ENCODE results near the gene EDC3.
A peak's percentile ranks its signal among the peaks of the same experiment; 100 is the strongest.
"Not testable (repeated sequence)": the region's sequence is repeated elsewhere in the genome, so short reads cannot be mapped to it uniquely, and the experiment has no call there.

Gene EDC3

DNA sequence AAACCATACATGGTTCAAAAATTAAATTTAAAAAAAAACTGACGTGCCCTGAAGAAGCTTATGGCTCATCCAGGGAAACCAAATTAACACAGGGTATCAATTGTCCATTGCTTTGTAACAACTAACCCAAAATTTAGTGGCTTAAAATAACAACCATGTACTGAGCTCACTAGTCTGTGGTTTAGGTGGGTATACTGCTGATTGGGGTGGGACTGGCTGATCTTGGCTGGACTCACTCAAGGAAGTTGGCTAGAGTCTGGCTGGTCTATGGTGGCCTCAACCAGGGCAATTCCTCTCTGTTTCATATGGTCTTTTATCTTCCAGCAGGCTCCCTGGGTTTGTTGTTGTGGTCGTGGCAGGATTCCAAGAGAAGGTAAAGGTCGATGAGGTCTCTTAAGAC is 14.1 kb upstream of the EDC3 start:
- DNase-seq: no peak

DNA sequence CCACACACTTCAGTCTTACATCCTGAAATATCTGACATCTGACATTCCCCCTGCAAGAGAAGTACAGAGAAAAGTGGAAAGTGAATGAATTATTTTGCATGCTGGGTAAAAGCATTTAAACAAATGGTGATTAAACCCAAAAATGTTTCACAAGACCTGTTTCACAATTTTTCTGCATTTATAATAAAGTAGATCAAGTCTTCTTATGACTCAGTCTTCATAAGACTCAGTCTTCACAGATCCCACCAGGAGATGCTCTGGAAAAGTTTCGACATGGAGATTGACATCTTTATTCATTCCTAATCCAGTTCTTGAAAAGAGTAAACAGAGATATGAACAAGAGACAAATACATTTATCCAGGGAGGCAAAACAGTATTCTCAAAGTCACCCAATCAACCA is 13.2 kb upstream of the EDC3 start:
- no peak for DNase-seq

DNA sequence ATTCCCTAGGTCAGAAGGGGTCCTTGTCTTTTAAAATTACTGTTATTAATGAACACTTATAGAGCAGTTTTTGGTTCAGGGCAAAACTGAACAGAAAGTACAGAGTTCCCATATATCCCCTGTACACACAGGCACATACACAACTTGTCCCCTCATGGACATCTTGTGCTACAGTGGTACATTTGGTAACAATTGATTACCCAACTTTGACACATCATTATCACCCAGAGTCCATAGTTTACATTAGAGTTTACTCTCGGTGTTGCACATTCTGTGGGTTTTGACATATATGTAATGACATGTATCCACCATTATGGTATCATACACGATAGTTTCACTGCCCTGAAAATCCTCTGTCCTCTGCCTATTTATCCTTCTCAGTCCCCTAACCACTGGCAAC is 984 bp upstream of the EDC3 start:
- DNase-seq: no peak

DNA sequence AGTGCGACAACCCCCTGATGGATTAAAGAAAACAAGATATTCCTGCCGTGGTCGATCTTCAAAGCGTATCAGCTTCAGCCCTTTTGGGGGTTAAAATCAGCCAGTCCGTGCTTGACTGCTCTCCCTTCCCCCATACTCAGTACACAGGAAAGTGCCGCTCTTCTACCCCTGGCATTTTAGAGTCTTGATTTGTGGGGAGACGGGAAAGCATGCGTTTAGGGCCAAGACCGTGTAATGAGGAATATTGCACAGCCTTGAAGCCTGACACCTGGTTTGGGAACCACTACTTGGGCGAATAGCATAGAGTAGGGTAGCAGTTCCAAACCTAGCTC is 540 bp upstream of the EDC3 start:
- no peak for DNase-seq

DNA sequence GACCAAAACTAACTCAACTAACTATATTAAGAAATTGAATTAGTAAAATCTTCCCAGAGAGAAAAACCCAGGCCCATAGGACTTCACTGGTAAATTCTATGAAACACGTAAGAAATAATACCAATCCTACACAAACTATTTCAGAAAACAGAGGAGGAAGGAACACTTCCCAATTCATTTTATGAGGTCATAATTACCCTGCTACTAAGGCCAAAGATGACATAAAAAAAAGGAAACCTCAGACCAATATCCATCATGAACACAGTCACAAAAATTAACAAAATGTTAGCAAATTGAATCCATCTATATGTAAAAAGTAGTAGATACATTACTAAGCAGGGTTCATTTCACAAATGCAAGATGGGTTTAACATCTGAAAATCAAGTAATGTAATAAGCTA is 3.5 kb downstream of the EDC3 start:
- no peak for DNase-seq

DNA sequence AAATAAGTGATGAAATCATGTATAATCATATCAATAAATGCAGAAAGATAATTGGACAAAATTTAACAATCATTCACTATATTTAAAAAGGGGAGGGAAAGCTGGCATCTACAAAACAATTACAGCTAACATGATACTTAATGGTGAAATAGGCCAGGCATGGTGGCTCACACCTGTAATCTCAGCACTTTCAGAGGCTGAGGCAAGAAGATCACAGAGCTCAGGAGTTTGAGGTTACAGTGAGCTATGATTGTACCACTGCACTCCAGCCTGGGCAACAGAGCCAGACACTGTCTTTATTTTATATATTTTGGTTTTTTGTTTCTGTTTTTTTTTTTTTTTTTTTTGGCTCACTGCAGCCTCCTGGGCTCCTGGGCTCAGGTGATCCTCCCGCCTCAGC is 12.1 kb downstream of the EDC3 start:
- no peak for DNase-seq

DNA sequence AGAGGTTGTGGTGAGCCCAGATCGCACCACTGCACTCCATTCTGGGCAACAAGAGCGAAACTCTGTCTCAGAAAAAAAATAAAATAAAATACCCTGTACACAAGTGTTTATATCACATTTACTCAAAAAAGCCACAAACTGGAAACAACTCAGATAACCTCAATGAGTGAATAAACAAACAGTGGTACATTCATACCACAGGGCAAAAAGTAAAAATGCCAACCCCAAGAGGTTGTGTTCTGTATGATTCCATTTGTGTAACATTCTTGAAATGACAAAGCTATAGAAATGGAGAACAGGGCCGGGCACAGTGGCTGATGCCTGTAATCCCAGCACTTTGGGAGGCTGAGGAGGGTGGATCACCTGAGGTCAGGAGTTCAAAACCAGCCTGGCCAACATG is 12.9 kb downstream of the EDC3 start:
- DNase-seq: peak; percentile 54

DNA sequence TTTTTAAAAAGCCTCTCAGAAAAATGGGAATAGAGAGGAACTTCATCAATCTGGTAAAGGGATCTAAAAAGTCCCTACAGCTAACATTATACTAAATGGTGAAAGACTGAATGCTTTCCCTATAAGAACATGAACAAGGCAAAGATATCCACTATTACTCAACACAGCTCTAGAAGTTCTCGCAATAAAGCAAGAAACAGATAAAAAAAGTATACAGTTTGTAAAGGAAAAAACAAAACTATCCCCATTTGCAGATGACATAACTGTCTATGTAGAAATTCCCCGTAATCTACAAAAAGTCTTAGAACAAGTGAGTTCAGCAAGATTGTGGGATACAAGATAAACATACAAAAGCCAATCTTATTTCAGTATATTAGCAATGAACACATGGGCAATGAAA is 15.4 kb downstream of the EDC3 start:
- no peak for DNase-seq

DNA sequence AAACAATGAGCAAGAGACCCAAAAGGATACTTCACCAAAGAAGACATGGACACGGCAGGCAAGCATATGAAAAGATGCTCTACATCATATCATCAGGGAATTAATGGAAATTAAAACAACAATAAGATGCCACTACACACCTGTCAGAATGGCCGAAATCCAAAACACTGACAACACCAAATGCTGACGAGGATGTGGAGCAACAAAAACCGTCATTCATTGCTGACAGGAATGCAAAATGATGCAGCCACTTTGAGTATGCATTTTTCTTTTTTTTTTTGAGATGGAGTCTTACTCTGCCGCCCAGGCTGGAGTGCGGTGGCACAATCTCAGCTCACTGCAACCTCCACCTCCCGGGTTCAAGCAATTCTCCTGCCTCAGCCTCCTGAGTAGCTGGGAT is 19.0 kb downstream of the EDC3 start:
- DNase-seq: no peak

DNA sequence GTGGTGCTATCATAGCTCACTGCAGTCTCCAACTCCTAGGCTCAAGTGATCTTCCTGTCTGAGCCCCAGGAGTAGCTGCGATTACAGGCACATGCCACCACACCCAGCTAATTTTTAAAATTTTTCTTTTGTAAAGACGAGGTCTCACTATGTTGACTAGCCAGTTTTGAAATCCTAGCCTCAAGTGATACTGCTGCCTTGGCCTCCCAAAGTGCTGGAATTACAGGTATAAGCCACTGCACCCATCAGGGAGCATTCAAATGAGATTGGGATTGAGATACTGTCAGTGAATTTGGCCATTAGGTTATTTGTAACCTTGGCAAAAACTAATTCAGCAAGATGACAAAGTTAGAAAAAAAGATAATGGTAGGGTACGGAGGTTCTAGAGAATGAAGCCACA is 21.7 kb downstream of the EDC3 start:
- DNase-seq: no peak

DNA sequence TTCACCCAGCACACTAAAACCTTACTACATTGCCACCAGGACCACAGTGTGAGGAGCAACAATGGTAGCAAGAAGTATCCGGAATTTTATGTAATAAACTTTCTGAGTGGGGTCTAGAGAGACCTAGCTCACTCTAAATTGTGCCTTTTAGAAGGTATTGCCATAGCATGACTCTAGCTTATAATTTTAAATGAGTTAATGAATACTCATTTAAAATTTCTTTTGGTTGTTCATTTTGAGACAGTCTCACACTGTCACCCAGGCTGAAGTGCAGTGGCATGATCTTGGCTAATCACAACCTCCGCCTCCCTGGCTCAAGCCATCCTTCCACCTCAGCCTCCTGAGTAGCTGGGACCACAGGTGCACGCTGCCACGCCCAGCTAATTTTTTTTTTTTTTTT is 26.2 kb downstream of the EDC3 start:
- DNase-seq: no peak

DNA sequence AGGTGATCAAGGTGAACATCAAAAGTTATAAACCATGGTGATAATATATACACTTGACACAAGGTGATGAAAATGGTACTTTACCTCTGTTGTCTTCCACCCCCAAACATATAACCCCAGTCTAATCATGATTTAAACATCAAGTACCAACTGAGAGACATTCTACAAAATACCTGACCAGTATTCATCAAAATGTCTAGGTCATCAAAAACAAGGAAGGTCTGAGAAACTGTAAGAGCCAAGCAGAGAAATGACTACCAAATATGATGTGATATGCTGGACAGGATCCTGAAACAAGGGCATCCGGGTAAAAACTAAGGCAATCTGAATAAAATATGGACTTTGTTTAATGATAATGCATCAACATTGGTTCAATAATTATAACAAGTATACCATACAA is 27.8 kb downstream of the EDC3 start:
- DNase-seq: no peak

DNA sequence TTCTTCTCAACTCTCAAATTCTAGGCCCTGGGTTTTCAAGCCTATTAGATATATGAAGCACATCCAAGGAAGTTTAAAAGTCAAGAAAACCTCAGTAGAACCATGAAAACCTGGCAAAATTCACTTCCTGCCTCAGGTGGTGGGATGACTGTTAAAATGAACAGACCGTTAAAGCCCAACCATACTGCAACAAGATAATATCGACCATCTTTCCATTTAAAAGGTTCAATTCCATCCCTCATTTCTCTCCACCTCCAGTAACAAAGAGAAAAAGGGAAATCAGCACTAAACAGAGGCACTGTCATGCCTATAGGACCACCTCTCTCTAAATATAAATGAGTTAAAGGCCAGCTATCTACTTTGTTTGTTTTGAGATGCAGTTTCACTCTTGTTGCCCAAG is 31.2 kb downstream of the EDC3 start:
- DNase-seq: no peak

DNA sequence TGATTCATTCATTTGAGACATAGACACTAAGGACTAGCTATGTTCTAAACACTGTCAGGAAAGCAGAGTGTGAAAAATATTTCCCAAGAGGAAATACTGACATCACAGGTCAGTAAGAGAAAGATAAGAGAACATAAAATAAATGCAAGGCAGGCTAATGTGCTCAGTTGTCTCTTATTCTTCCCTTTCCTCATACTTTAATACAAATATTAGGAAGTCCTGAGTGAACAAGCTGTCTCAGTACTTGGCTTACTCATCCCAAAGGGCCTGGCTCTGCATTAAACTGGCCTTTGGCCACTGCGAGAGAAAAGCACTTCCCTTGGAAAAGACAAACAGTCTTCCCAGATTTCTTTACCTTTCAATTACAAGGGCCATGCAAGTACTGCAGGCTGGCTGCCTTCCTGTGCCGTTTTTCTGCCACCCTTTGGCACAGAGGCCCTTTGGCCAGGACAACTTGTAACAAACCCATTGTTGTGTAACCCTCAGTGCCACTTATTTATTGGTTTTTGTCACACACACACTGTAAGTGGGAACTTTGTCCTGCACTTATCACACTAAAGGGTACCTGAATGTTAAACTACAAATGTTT is 31.7 kb downstream of the EDC3 start:
- DNase-seq: no peak

DNA sequence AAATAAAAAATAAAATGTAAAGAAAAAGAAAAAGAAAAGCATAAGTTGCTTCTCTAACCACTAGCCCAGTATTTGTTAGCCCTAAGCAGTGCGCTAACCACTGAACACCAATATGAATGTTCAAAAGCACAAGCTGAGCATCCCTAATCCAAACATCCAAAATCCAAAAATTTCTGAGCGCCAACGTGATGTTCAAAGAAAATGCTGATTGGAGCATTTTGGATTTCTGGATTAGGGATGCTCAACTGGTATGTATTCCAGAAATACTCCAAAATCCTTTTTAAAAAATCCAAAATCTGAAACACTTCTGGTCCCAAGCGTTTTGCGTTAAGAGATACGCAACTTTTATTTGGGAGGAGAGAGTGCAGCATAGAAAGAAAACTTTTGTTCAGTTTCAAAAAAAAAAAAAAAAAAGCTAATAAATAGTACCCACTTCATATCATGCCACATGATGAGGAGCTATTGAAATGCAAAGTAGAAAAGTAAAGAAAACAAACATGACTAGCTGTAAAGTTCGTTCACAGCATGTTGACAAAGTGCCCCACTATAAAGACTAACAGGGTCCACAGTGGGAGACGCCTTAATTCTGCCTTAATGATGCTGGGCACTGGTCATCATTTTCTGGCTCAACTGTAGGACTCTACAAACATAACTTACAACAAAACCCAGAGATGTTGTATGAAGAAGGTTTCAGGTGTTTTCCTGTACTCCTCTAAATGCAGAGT is 32.4 kb downstream of the EDC3 start:
- DNase-seq: no peak

DNA sequence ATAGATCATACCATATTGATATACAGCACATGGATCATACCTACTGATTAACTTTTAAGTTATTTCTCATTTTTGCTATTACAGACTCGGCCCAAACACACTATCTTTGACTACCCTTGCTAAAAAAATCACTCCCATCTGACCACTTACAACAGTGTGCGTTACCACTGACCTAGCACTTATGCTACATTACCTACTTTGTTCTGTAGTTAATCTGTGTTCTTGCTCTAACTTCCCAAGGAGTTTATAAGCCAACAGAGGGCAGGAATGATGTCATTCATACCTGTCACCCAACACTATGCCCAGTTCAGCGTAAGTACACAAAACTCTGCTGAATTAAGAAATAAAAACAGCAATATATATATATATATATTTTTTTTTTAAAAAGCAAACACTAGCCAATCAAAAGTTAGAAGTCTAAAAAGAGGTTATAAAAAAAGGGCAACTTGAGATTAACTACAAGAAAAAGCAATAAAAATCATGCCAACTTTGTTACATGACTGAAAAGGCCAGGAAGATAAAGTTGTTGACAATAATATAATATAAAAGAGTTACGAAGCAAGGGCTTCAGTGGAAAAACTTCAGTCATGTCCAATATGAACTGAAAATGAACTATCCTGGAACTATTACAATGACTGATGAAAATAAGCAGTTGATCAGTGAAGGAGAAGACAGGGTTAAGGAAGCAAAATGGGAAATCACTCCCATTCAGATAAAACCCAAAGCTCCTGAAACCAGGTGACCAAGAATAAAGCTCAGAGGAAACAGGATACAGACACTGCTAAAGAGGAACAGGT is 33.6 kb downstream of the EDC3 start:
- no peak for DNase-seq

DNA sequence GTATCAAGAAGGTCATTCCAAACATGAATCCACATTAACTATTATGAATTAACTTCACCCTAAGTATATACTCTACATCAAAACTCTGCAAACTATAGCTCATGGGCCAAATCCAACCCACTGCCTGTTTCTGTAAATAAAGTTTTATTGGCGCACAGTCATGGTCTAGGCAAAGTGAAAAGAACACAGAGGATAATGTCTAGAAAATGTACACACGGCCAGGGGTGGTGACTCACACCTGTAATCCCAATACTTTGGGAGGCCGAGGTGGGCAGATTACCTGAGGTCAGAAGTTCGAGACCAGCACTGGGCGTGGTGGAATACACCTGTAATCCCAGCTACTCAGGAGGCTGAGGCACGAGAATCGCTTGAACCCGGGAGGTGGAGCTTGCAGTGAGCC is 34.5 kb downstream of the EDC3 start:
- DNase-seq: not testable (repeated sequence)

DNA sequence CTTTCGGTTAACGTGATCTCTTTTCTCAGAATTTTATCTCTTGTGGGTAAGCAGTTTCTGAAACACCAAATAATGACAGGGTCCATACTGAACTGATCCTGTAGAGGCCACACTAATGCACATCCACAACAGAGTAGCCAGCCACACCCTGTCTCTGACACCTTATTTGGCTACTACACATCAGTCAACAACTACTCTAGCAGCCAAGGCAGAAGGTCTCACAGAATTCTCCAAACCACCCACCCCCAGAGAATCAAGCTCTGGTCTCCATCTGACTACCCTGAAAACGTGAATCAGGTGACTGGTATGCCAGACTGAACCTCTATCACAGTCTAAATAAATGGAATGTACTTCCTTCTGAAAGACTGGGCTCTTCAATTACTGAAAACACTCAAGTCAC is 38.0 kb downstream of the EDC3 start:
- no peak for DNase-seq

DNA sequence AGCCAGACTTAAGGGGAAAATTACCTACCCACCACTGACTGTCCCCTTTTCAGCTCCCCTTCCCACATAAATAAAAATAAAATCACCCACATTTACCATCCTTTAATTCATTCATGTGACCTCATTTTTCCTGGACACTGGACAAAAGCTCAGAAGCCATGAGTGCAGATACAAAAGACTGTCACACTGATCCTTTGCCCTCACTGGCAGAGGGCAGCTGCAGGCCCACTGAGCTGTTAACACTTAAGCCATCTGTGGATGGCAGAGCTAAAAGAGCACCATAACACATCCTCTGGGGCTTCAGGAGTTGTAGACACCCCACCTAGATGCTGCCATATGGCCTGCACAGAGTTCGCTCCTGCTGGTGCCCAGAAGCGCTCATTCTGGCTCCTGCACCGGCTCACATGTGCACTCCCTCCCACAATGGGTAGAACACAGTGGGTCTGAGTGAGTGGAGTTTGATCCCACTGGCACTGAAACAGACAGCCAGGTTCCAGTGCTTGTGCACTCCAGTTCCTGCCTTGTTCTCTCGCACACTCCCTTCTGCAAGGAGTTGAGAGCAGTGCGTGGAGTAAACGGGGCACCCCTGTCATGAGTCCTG is 38.8 kb downstream of the EDC3 start:
- no peak for DNase-seq

DNA sequence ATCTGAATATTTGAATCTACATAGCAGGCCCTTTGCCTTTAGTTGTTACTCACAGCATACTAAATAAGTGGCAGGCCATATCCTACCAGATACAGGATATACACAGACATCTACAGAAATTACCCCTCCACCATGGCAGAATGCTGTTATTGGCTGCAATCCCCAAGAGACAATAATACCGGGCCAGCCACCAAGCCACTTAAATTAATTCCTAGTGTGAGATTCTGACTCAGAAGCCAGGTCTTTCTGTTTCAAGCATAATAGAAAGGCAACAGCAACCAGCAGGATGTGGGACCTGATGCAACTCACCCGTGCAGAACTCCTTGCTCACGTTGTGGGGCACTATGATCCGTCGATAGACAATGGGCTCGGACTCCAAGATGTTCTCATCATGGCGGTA is 40.4 kb downstream of the EDC3 start:
- DNase-seq: peak; percentile 72

DNA sequence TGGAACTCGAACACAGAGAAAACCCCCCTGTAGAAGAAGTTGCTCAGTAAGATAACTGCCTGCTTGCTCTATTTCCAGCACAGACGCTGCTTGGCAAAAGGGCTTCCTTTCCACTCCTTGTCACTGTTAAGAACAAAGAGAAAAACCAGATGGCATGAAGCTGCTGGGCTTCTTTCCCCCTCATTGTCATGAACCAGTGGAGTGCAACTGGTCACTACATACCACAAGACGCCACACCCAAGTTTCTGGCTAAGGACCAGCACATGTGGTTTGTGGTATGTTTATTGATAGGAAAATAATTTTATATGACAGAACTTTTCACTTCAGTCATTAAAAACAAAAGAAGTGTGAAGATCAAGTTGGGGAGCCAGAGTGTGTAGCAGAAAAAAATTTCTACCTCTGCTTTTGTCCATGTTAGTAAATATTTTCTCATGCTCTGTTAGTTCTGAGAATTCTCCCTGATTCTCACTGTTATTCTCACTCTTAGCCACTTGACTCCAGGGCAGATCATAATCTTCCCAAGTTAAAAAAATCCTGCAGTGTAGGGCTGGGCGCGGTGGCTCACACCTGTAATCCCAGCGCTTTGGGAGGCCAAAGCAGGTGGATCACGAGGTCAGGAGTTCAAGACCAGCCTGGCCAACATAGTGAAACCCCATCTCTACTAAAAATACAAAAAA is 42.3 kb downstream of the EDC3 start:
- DNase-seq: no peak

DNA sequence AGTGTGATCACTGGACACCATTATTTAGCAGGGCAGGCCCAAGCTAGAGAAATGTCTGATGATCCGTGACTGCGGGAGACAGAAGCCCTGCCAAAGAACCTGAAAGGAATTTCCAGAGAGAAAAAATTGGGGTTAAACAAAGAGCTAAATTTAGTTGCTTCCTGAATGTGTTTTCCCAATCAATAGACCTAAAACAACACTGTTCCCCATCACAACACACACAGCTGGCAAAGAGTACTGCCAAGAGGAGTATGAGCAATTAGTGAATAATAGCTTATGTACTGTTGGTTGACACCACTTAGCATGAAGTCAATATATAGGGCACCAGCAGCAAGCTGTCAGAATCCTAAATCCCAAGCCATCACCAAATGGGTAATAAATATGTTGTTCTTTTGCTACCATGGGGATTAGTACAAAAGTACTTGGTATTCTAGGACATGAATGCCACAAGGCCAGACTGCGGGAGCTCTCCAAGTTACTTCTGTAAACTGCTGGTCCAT is 44.5 kb downstream of the EDC3 start:
- DNase-seq: no peak

Measured in activated CD4-positive, alpha-beta T cell treated with anti-CD3 and anti-CD28 coated beads, Interleukin-2, amount 50 U/mL, for 16 hours (primary cell).